Ishikawa (cell line): ENCODE results near the gene HSD17B10.

Source experiments
- CEBPB ChIP-seq: IDR thresholded peaks from 2 replicates; pipeline ENCODE4 v1.6.1; 2012
- EP300 ChIP-seq: IDR thresholded peaks from 2 replicates; pipeline ENCODE4 v1.6.1; 2012; ENCODE audit warnings: borderline replicate concordance
- FOXM1 ChIP-seq: IDR thresholded peaks from 2 replicates; pipeline ENCODE4 v1.6.1; 2012; ENCODE audit warnings: low read depth, borderline replicate concordance
- NFIC ChIP-seq: IDR thresholded peaks from 2 replicates; pipeline ENCODE4 v1.6.1; 2012
- RAD21 ChIP-seq: IDR thresholded peaks from 2 replicates; pipeline ENCODE4 v1.6.1; 2012; ENCODE audit warnings: low read depth
- REST ChIP-seq: IDR thresholded peaks from 2 replicates; pipeline ENCODE4 v1.6.1; 2012; ENCODE audit warnings: low read depth, mild to moderate bottlenecking
- TAF1 ChIP-seq: IDR thresholded peaks from 2 replicates; pipeline ENCODE4 v1.6.1; 2012; ENCODE audit warnings: low read depth, mild to moderate bottlenecking
- TCF12 ChIP-seq: IDR thresholded peaks from 2 replicates; pipeline ENCODE4 v1.6.1; 2012; ENCODE audit warnings: low read depth
- TF ChIP-seq, protein P1 (sequence below): IDR thresholded peaks from 2 replicates; pipeline ENCODE4 v1.6.1; 2012

GRCh38 chrX:53412446-53412845, 21.7 kb downstream of the HSD17B10 start:
- TF ChIP-seq FOXM1 (no peak), CEBPB (no peak), RAD21 (no peak), EP300 (no peak), TCF12 (no peak), REST (no peak), NFIC (no peak), TAF1 (no peak)
- TF ChIP-seq, protein P1, sequence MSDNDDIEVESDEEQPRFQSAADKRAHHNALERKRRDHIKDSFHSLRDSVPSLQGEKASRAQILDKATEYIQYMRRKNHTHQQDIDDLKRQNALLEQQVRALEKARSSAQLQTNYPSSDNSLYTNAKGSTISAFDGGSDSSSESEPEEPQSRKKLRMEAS = no peak
